Testis (tissue), 3 donors: Measurements from ENCODE around the gene CALB2. TPM values are rescaled to one million over a fixed set of nuclear protein-coding genes. Genes with fewer than 3 reads are reported as not detected.

ENCODE experiments used
- DNase-seq: peaks from one replicate; pipeline ENCODE4 v3.0.0-alpha.2; 2019
- H3K27ac ChIP-seq, 2 donors: fragments of 200-600 bp; sonication (generic); one replicate each; pipeline ENCODE4 v1.5.1; 2019
- H3K27me3 ChIP-seq: fragments of 200-600 bp; sonication (generic); one replicate; pipeline ENCODE4 v1.5.1; 2019
- H3K36me3 ChIP-seq: fragments of 200-600 bp; sonication (generic); one replicate; pipeline ENCODE4 v1.5.1; 2017; ENCODE audit warnings: low read depth; ENCODE audit errors: missing control alignments
- H3K4me1 ChIP-seq: fragments of 200-600 bp; sonication (generic); one replicate; pipeline ENCODE4 v1.5.1; 2019
- H3K4me3 ChIP-seq, 2 donors: fragments of 200-600 bp; sonication (generic); one replicate each; pipeline ENCODE4 v1.5.1; 2017 to 2019
- H3K9me3 ChIP-seq: fragments of 200-600 bp; sonication (generic); one replicate; pipeline ENCODE4 v1.5.1; 2017
- CTCF ChIP-seq, 3 experiments: fragments of 450-650 bp in 2 of 3; fragments of 200-600 bp in 1 of 3; sonication (generic) in 1 of 3; IDR thresholded peaks; one replicate each; pipeline ENCODE4 v1.5.1; 2016 to 2019; ENCODE audit warnings: antibody characterized with exemption in 3 of 3, mild to moderate bottlenecking in 2 of 3, moderate library complexity in 1 of 3
- POLR2A ChIP-seq: fragments of 450-650 bp; IDR thresholded peaks from one replicate; pipeline ENCODE4 v1.6.1; 2017; ENCODE audit warnings: antibody characterized with exemption, mild to moderate bottlenecking, moderate library complexity
- whole genome bisulfite sequencing, 2 donors: methylation state at CpG; one replicate each; pipeline ENCODE4 v1.1.5; 2018; 5-methylcytosine and 5-hydroxymethylcytosine counted together
- intact Hi-C: fragments of 100-400 bp; cut with DNase I; formaldehyde crosslinking; loops from one replicate; pipeline ENCODE4 v1.15.1; 2023; ENCODE audit warnings: low total_unique reads
- polyA plus RNA-seq: library from polyadenylated mRNA; stranded (reverse); fragments of 350-450 nt; fragmentation: Illumina TruSeq; extraction: RNeasy Lipid Tissue Mini Kit (QIAGEN cat#74804); gene quantifications from one replicate; pipeline ENCODE4 v1.2.3, GENCODE V29; 2014; ENCODE audit warnings: low read depth, low replicate concordance; ENCODE audit not compliant: insufficient read depth
- total RNA-seq, 2 donors: library from RNA; depleted of rRNA; stranded (reverse); fragments of >200 nt; gene quantifications; one replicate each; pipeline ENCODE4 v1.2.3, GENCODE V29; 2016

The CALB2 gene
- total and polyA plus RNA-seq, 3 donors from 2014 or later: 3.6 to 53.2 (median 5.1) TPM

GRCh38 chr16:71339236-71340171, 19.0 kb upstream of the CALB2 start:
- H3K27me3 ChIP-seq: no peaks in the 10 kb centered on the region
- no peaks in the 10 kb centered on the region for H3K36me3 ChIP-seq
- no peak for TF ChIP-seq POLR2A
- TF ChIP-seq CTCF (IDR thresholded peaks at IDR 0.05): no peak
- WGBS, 2 donors: 75 to 79% methylated on average over 19 of the region's 19 CpGs
- intact Hi-C loops: no loop called here
- no peak overlapping the region for H3K4me3 ChIP-seq
- no peaks in the 10 kb centered on the region for H3K9me3 ChIP-seq
- no peak overlapping the region for H3K27ac ChIP-seq
- H3K4me1 ChIP-seq: no peaks in the 10 kb centered on the region
- no peak for DNase-seq

DNA sequence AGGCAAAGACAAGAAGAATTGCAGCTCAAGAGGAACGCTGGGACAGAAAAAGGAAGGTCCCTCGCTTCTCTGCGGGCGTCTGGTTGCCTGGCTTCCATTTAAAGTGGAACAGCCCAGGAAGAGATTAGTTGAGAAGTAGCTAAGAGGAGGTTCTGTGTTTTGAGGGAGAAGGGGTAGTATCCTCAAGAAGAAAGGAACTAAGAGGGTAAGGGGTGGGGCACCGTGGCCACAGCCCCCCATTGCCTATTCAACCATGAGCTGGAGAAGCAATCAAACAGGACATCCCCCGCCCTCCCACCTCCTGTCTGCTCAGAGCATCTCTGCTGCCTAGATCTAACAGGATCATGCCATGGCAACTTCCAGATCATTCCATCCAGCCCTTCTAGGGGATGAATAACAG, 18.1 kb upstream of the CALB2 start:
- Histone ChIP-seq H3K27me3 (no peaks in the 10 kb centered on the region), H3K27ac (no peak overlapping the region), H3K9me3 (no peaks in the 10 kb centered on the region), H3K36me3 (no peaks in the 10 kb centered on the region), H3K4me3 (no peak overlapping the region), H3K4me1 (no peaks in the 10 kb centered on the region)
- 69 to 83% methylated on average over 6 of the region's 6 CpGs for WGBS, 2 donors
- no peak for DNase-seq
- TF ChIP-seq CTCF (IDR thresholded peaks at IDR 0.05) (no peak), POLR2A (no peak)
- intact Hi-C loops: no loop called here

- H3K36me3 ChIP-seq: no peaks in the 10 kb centered on the region
Observed at GRCh38 chr16:71341881-71342280, 16.6 kb upstream of the CALB2 start.

GRCh38 chr16:71343078-71343477, 15.4 kb upstream of the CALB2 start:
- DNase-seq: no peak
- H3K4me1 ChIP-seq: no peaks in the 10 kb centered on the region
- H3K9me3 ChIP-seq: no peaks in the 10 kb centered on the region
- H3K27ac ChIP-seq: no peak overlapping the region
- 66 to 70% methylated on average over 5 to 8 of the region's 8 CpGs for WGBS, 2 donors
- intact Hi-C loops: no loop called here
- TF ChIP-seq POLR2A (no peak), CTCF (IDR thresholded peaks at IDR 0.05) (no peak)
- no peaks in the 10 kb centered on the region for H3K36me3 ChIP-seq
- H3K4me3 ChIP-seq: no peak overlapping the region
- no peaks in the 10 kb centered on the region for H3K27me3 ChIP-seq

More at GRCh38 chr16:71341881-71342280, 16.6 kb upstream of the CALB2 start:
- no peaks in the 10 kb centered on the region for H3K27me3 ChIP-seq
- TF ChIP-seq POLR2A (no peak), CTCF (IDR thresholded peaks at IDR 0.05) (no peak)
- DNase-seq: no peak
- intact Hi-C loops: no loop called here
- no peaks in the 10 kb centered on the region for H3K9me3 ChIP-seq
- H3K4me3 ChIP-seq: no peak overlapping the region
- 83 to 86% methylated on average over 5 of the region's 5 CpGs for WGBS, 2 donors
- no peak overlapping the region for H3K27ac ChIP-seq
- no peaks in the 10 kb centered on the region for H3K4me1 ChIP-seq
